HCT116 (cell line): Measurements from ENCODE around the gene SLC7A11. TPM values are rescaled to one million over a fixed set of nuclear protein-coding genes. Genes with fewer than 3 reads are reported as not detected.

Experiments
- ATAC-seq: fragments of 200-7000 bp; cut with Tn5 transposase; 2 replicates; pipeline ENCODE4 v1.9.1; 2020; ENCODE audit warnings: mild to moderate bottlenecking, moderate library complexity
- BruUV-seq: library from RNA; stranded (reverse); fragments of 400-500 nt; replicated peaks from 2 replicates; lab custom pipeline; 2021; lab: Mats Ljungman, UMichigan
- CTCF ChIA-PET: fragments of 300-600 bp; sonication (Branson Sonifier 250); formaldehyde crosslinking; loops from one replicate; lab custom pipeline; 2021; ENCODE audit warnings: antibody characterized with exemption; lab: Charles Lee
- POLR2A ChIA-PET: fragments of 300-600, 350-600 bp; sonication (Branson Sonifier 250); formaldehyde crosslinking; loops from one replicate; lab custom pipeline; 2021; ENCODE audit warnings: antibody characterized with exemption; lab: Charles Lee
- RAD21 ChIA-PET, 2 experiments: fragments of 300-600 bp; sonication (Branson Sonifier 250); formaldehyde crosslinking; loops; one replicate each; lab custom pipeline; 2023; ENCODE audit warnings: low total read pairs in 2 of 2; ENCODE audit not compliant: uncharacterized antibody in 2 of 2, unreplicated experiment in 2 of 2, low non-redundant PET in 1 of 2; lab: Charles Lee
- DNase-seq: peaks from one replicate; pipeline ENCODE4 v3.0.0-alpha.2; 2010; ENCODE audit warnings: low read depth, low spot score
- H2AFZ ChIP-seq: fragments of 200-600 bp; shearing (Covaris generic), sonication (generic); 2 replicates; pipeline ENCODE4 v1.6.1; 2017; ENCODE audit warnings: low read depth, mixed run types, mixed read lengths, antibody characterized with exemption, low read length; ENCODE audit not compliant: poor library complexity, severe bottlenecking
- H3K27ac ChIP-seq: 2 replicates; pipeline ENCODE4 v1.5.1; 2012; ENCODE audit warnings: low read depth, low read length
- H3K27me3 ChIP-seq: fragments of 200-600 bp; sonication (generic); 2 replicates; pipeline ENCODE4 v1.6.1; 2016; ENCODE audit warnings: mixed run types, low read length, mixed read lengths; ENCODE audit not compliant: insufficient read depth
- H3K36me3 ChIP-seq, 2 experiments: fragments of 200-500 bp in 1 of 2; fragments of 200-600 bp in 1 of 2; sonication (Bioruptor generic) in 1 of 2; sonication (generic) in 1 of 2; 2 replicates each; pipeline versions ENCODE4 v1.5.1 to v1.6.1; 2014 to 2016; ENCODE audit warnings: low read length in 2 of 2, inconsistent platforms in 1 of 2, mixed read lengths in 1 of 2, mixed run types in 1 of 2; ENCODE audit not compliant: insufficient read depth in 2 of 2, control insufficient read depth in 1 of 2
- H3K4me1 ChIP-seq, 2 experiments: fragments of 200-600 bp in 1 of 2; sonication (generic) in 1 of 2; 2 replicates each; pipeline versions ENCODE4 v1.5.1 to v1.6.1; 2012 to 2017; ENCODE audit warnings: low read length in 2 of 2, inconsistent platforms in 1 of 2, mild to moderate bottlenecking in 1 of 2, mixed read lengths in 1 of 2, mixed run types in 1 of 2, moderate library complexity in 1 of 2; ENCODE audit not compliant: insufficient read depth in 2 of 2, control insufficient read depth in 1 of 2
- H3K4me2 ChIP-seq: fragments of 200-600 bp; sonication (generic); 2 replicates; pipeline ENCODE4 v1.6.1; 2017; ENCODE audit warnings: mixed run types, low read length, mixed read lengths
- H3K4me3 ChIP-seq, 2 experiments: fragments of 200-600 bp in 1 of 2; sonication (generic) in 1 of 2; replicated peaks in 1 of 2; 2 replicates each; pipeline ENCODE4 v1.5.1; 2011 to 2016; ENCODE audit warnings: low read length in 2 of 2, control low read depth in 1 of 2, low read depth in 1 of 2, mild to moderate bottlenecking in 1 of 2, mixed read lengths in 1 of 2, mixed run types in 1 of 2
- H3K79me2 ChIP-seq: fragments of 200-600 bp; sonication (generic); 2 replicates; pipeline ENCODE4 v1.6.1; 2017; ENCODE audit warnings: mild to moderate bottlenecking, mixed run types, low read length, moderate library complexity, mixed read lengths; ENCODE audit not compliant: insufficient read depth
- H3K9ac ChIP-seq: fragments of 200-600 bp; sonication (generic); 2 replicates; pipeline ENCODE4 v1.6.1; 2016; ENCODE audit warnings: low read length, mixed read lengths
- H3K9me2 ChIP-seq: fragments of 200-600 bp; sonication (generic), shearing (Covaris generic); 2 replicates; pipeline ENCODE4 v1.6.1; 2017; ENCODE audit warnings: mixed run types, mild to moderate bottlenecking, moderate library complexity; ENCODE audit not compliant: insufficient read depth
- H3K9me3 ChIP-seq, 2 experiments: fragments of 200-500 bp in 1 of 2; fragments of 200-600 bp in 1 of 2; sonication (Bioruptor generic) in 1 of 2; sonication (generic) in 1 of 2; 2 replicates each; pipeline ENCODE4 v1.6.1; 2014 to 2017; ENCODE audit warnings: low read length in 2 of 2, mixed read lengths in 2 of 2, inconsistent platforms in 1 of 2, low read depth in 1 of 2, mild to moderate bottlenecking in 1 of 2, mixed run types in 1 of 2, moderate library complexity in 1 of 2; ENCODE audit not compliant: control insufficient read depth in 1 of 2, insufficient read depth in 1 of 2
- H4K20me1 ChIP-seq: fragments of 200-600 bp; sonication (generic), shearing (Covaris generic); 2 replicates; pipeline ENCODE4 v1.6.1; 2017; ENCODE audit warnings: mixed run types, mild to moderate bottlenecking, moderate library complexity; ENCODE audit not compliant: insufficient read depth
- CBX3 ChIP-seq: IDR thresholded peaks from 2 replicates; pipeline ENCODE4 v1.6.1; 2012; ENCODE audit warnings: low read depth
- CEBPB ChIP-seq: IDR thresholded peaks from 2 replicates; pipeline ENCODE4 v1.6.1; 2012; ENCODE audit warnings: low read depth
- CTCF ChIP-seq, 3 experiments: fragments of 200-600 bp in 1 of 3; sonication (generic) in 1 of 3; IDR thresholded peaks in 2 of 3; conservative IDR thresholded peaks in 1 of 3; 2 replicates each; pipeline ENCODE4 v1.5.1; 2012 to 2017; ENCODE audit warnings: low read depth in 2 of 3, low read length in 2 of 3, antibody characterized with exemption in 1 of 3, borderline replicate concordance in 1 of 3, control low read depth in 1 of 3, mild to moderate bottlenecking in 1 of 3, mixed read lengths in 1 of 3, mixed run types in 1 of 3, moderate library complexity in 1 of 3; ENCODE audit not compliant: insufficient read depth in 1 of 3
- EZH2 ChIP-seq: fragments of 200-600 bp; sonication (generic); IDR thresholded peaks from 2 replicates; pipeline ENCODE4 v1.6.1; 2017; ENCODE audit warnings: antibody characterized with exemption, mixed run types
- FOSL1 ChIP-seq: IDR thresholded peaks from 2 replicates; pipeline ENCODE4 v1.6.1; 2012; ENCODE audit warnings: low read depth
- MAX ChIP-seq: IDR thresholded peaks from 2 replicates; pipeline ENCODE4 v1.6.1; 2012
- POLR2A ChIP-seq: IDR thresholded peaks from 2 replicates; pipeline ENCODE4 v1.7.0; 2011; ENCODE audit warnings: borderline replicate concordance; ENCODE audit not compliant: insufficient read depth, insufficient read length; ENCODE audit errors: extremely low read depth
- RAD21 ChIP-seq: IDR thresholded peaks from 2 replicates; pipeline ENCODE4 v1.6.1; 2012; ENCODE audit warnings: low read depth, mild to moderate bottlenecking
- SP1 ChIP-seq: IDR thresholded peaks from 2 replicates; pipeline ENCODE4 v1.6.1; 2012; ENCODE audit warnings: low read depth
- SRF ChIP-seq: IDR thresholded peaks from 2 replicates; pipeline ENCODE4 v1.6.1; 2012; ENCODE audit warnings: low read depth
- YY1 ChIP-seq: IDR thresholded peaks from 2 replicates; pipeline ENCODE4 v1.6.1; 2011; ENCODE audit warnings: low read length, low read depth, moderate library complexity, mild to moderate bottlenecking; ENCODE audit not compliant: insufficient replicate concordance; ENCODE audit errors: extremely low read depth
- ZBTB33 ChIP-seq: IDR thresholded peaks from 2 replicates; pipeline ENCODE4 v1.6.1; 2011; ENCODE audit warnings: mild to moderate bottlenecking, low read length, moderate library complexity; ENCODE audit not compliant: insufficient replicate concordance; ENCODE audit errors: extremely low read depth
- intact Hi-C: fragments of 100-400 bp; cut with micrococcal nuclease; formaldehyde crosslinking; loops from 2 replicates; pipeline ENCODE4 v1.10.0; 2022
- total RNA-seq: library from RNA; stranded (reverse); gene quantifications from one replicate; pipeline ENCODE4 v1.2.1, GENCODE V29; 2021; ENCODE audit not compliant: unreplicated experiment
- TF ChIP-seq, protein P1 (sequence below): IDR thresholded peaks from 2 replicates; pipeline ENCODE4 v1.6.1; 2012; ENCODE audit warnings: low read depth

Gene SLC7A11
- total RNA-seq, 1 experiment from 2014 or later, result 45.8 TPM

GRCh38 chr4:138190452-138190858, 51.7 kb downstream of the SLC7A11 start (continued):
- no peak for TF ChIP-seq SP1

GRCh38 chr4:138189206-138189605, 52.9 kb downstream of the SLC7A11 start:
- Histone ChIP-seq H3K27me3 (no peaks in the 10 kb centered on the region), H2AFZ (no peak overlapping the region), H3K9me2 (no peaks in the 10 kb centered on the region), H3K27ac (no peak overlapping the region), H3K4me1 (peaks cover 5 to 15% of the 10 kb centered on the region in 2 experiments), H3K36me3 (no peaks in the 10 kb centered on the region), H3K79me2 (no peaks in the 10 kb centered on the region), H3K9me3 (no peaks in the 10 kb centered on the region), H3K9ac (no peak overlapping the region), H4K20me1 (no peaks in the 10 kb centered on the region), H3K4me3 (no peak overlapping the region), H3K4me2 (no peak overlapping the region)
- DNase-seq, result no peak
- POLR2A ChIA-PET, result no interaction called here
- intact Hi-C loops, result loop anchor here (10.0 kb wide), 1 partner anchor 386 kb away; no protein-coding TSS in a partner anchor
- CTCF ChIA-PET, result no interaction called here
- BruUV-seq, result no TSS peak
- RAD21 ChIA-PET, result no interaction called here
- TF ChIP-seq YY1 (no peak), CTCF (IDR thresholded peaks at IDR 0.05 in 2 of 3, conservative IDR thresholded peaks at IDR 0.05 in 1 of 3; ENCODE audit: borderline replicate concordance in 1 of 3, insufficient read depth in 1 of 3, low read depth in 2 of 3, low read length in 2 of 3) (no peak), SRF (no peak), POLR2A (no peak), MAX (no peak), CBX3 (no peak), SP1 (no peak), RAD21 (no peak), ZBTB33 (no peak), EZH2 (no peak), CEBPB (no peak), FOSL1 (no peak)
- TF ChIP-seq, protein P1, sequence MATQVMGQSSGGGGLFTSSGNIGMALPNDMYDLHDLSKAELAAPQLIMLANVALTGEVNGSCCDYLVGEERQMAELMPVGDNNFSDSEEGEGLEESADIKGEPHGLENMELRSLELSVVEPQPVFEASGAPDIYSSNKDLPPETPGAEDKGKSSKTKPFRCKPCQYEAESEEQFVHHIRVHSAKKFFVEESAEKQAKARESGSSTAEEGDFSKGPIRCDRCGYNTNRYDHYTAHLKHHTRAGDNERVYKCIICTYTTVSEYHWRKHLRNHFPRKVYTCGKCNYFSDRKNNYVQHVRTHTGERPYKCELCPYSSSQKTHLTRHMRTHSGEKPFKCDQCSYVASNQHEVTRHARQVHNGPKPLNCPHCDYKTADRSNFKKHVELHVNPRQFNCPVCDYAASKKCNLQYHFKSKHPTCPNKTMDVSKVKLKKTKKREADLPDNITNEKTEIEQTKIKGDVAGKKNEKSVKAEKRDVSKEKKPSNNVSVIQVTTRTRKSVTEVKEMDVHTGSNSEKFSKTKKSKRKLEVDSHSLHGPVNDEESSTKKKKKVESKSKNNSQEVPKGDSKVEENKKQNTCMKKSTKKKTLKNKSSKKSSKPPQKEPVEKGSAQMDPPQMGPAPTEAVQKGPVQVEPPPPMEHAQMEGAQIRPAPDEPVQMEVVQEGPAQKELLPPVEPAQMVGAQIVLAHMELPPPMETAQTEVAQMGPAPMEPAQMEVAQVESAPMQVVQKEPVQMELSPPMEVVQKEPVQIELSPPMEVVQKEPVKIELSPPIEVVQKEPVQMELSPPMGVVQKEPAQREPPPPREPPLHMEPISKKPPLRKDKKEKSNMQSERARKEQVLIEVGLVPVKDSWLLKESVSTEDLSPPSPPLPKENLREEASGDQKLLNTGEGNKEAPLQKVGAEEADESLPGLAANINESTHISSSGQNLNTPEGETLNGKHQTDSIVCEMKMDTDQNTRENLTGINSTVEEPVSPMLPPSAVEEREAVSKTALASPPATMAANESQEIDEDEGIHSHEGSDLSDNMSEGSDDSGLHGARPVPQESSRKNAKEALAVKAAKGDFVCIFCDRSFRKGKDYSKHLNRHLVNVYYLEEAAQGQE, result no peak
- no peak for ATAC-seq
